Subcutaneous adipose tissue (tissue), 4 donors: ENCODE results near the gene OVCA2. TPM values are rescaled to one million over a fixed set of nuclear protein-coding genes. Genes with fewer than 3 reads are reported as not detected.

Source experiments
- CTCF ChIP-seq: fragments of 450-650 bp; IDR thresholded peaks from one replicate; pipeline ENCODE4 v1.5.1; 2016; ENCODE audit warnings: low read depth, mild to moderate bottlenecking, control low read depth, antibody characterized with exemption, moderate library complexity
- total RNA-seq, 4 donors: library from RNA; depleted of rRNA; stranded (reverse); fragments of >200 nt; gene quantifications; one replicate each; pipeline ENCODE4 v1.1.0, GENCODE V29; 2016

The OVCA2 gene
- total RNA-seq, 4 donors from 2014 or later: 26.9 to 30.8 (median 29.5) TPM

- TF ChIP-seq CTCF: no peak
Observed at GRCh38 chr17:2044263-2044894, 2.6 kb downstream of the OVCA2 start.

- no peak for TF ChIP-seq CTCF
Observed at GRCh38 chr17:2047590-2047989, 5.8 kb downstream of the OVCA2 start.

- TF ChIP-seq CTCF: no peak
Observed at GRCh38 chr17:2048805-2049204, 7.0 kb downstream of the OVCA2 start.

GRCh38 chr17:2049333-2050299 is 7.8 kb downstream of the OVCA2 start:
- no peak for TF ChIP-seq CTCF

- no peak for TF ChIP-seq CTCF
Observed at GRCh38 chr17:2050300-2051060, 8.7 kb downstream of the OVCA2 start.

- no peak for TF ChIP-seq CTCF
Observed at GRCh38 chr17:2051061-2051932, 9.5 kb downstream of the OVCA2 start.
